ENCODE results near the gene SLC2A13. TPM values are rescaled to one million over a fixed set of nuclear protein-coding genes. Genes with fewer than 3 reads are reported as not detected.
A peak's percentile ranks its signal among the peaks of the same experiment; 100 is the strongest.

SLC2A13 gene
- 1.0 and 1.6 TPM in 2 replicates for total RNA-seq (2021)
- percentile 39 among the genes with signal in this experiment for Bru-seq, nascent RNA
- BruChase-seq, experiment 1, labeled RNA remaining after a 2-hour chase: percentile 27 among the genes with signal in this experiment
- BruChase-seq, experiment 2, labeled RNA remaining after a 6-hour chase: percentile 26 among the genes with signal in this experiment
- long read RNA-seq: 0 reads

GRCh38 chr12:40105515-40106201 lies at the start of gene SLC2A13:
Gene SLC2A13 (minus strand): TSS chr12:40106081. CDS start chr12:40105808, 273 bp downstream.
- CTCF ChIA-PET: interaction anchor here (2.5 kb wide), 1 partner anchor 94 kb away, joined by 8 read pairs; no protein-coding TSS in a partner anchor
- no peaks in the 10 kb centered on the region; the same call in 1 of the 2 replicates for H3F3A ChIP-seq (ENCODE audit: insufficient read depth, low read depth)
- H2AFZ ChIP-seq: peak within 1 kb of the TSS; percentile 92
- no peaks in the 10 kb centered on the region for H3K36me3 ChIP-seq (ENCODE audit: low read depth)
- no peaks in the 10 kb centered on the region for H3K9me2 ChIP-seq (ENCODE audit: insufficient read depth)
- H3K79me2 ChIP-seq (ENCODE audit: low read depth): no peaks in the 10 kb centered on the region
- H3K4me2 ChIP-seq: peak within 1 kb of the TSS; percentile 85
- peak within 1 kb of the TSS; percentile 84 for H3K4me3 ChIP-seq
- POLR2A ChIA-PET (ENCODE audit: unreplicated experiment): no interaction called here
- peaks cover 5% of the 10 kb centered on the region; the same call in 1 of the 2 replicates for H3K4me1 ChIP-seq (replicated peaks; ENCODE audit: insufficient read depth)
- no TSS peak for BruUV-seq (replicated peaks)
- DNase-seq: peak in 1 of 2 experiments; percentile 66
- TF ChIP-seq EZH2 (IDR thresholded peaks at IDR 0.05; ENCODE audit: low read depth) (no peak), CTCF (conservative IDR thresholded peaks at IDR 0.05) (no peak)
- no peaks in the 10 kb centered on the region for H3K9me3 ChIP-seq (ENCODE audit: insufficient read depth, low read depth)
- no peak within 1 kb of the TSS for H3K27ac ChIP-seq
- no peaks in the 10 kb centered on the region for H3K27me3 ChIP-seq (ENCODE audit: insufficient read depth, low read depth)
- intact Hi-C loops (cut with micrococcal nuclease; ENCODE audit: unreplicated experiment): no loop called here
- H4K20me1 ChIP-seq (ENCODE audit: insufficient read depth): no peaks in the 10 kb centered on the region

DNA sequence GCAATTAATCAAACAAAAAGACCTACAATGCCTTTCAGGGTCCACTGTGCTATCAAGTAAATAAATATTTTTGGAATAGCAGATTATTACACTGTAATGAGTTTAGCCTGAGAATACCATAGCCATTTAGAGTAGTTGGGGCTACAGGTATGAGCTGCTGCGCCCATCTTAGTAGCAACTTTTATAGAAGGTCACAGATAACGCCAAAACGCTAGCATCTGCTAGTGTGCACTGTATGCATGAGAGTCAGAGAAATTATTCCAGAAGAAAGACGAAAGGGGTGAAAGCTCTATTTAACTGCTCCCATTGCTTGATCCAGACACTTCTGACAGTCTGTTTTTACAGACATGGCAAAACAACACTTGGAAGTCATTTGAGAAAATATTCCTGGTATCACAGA lies 48.5 kb upstream of the SLC2A13 start:
- H3K4me2 ChIP-seq: no peak overlapping the region
- H3K79me2 ChIP-seq (ENCODE audit: low read depth): no peaks in the 10 kb centered on the region
- POLR2A ChIA-PET (ENCODE audit: unreplicated experiment): no interaction called here
- no peak overlapping the region for H2AFZ ChIP-seq
- DNase-seq: no peak
- intact Hi-C loops (cut with micrococcal nuclease; ENCODE audit: unreplicated experiment): no loop called here
- CTCF ChIA-PET: no interaction called here
- no peaks in the 10 kb centered on the region for H3K9me2 ChIP-seq (ENCODE audit: insufficient read depth)
- no peaks in the 10 kb centered on the region for H4K20me1 ChIP-seq (ENCODE audit: insufficient read depth)
- TF ChIP-seq CTCF (conservative IDR thresholded peaks at IDR 0.05) (no peak), EZH2 (IDR thresholded peaks at IDR 0.05; ENCODE audit: low read depth) (no peak)
- no peaks in the 10 kb centered on the region for H3K4me1 ChIP-seq (replicated peaks; ENCODE audit: insufficient read depth)
- H3F3A ChIP-seq (ENCODE audit: insufficient read depth, low read depth): no peaks in the 10 kb centered on the region
- no TSS peak for BruUV-seq (replicated peaks)
- H3K36me3 ChIP-seq (ENCODE audit: low read depth): no peaks in the 10 kb centered on the region
- 0 out of 2 replicates have a peak, but pooled peaks cover 4% of the 10 kb centered on the region for H3K9me3 ChIP-seq (ENCODE audit: insufficient read depth, low read depth)
- no peak overlapping the region for H3K27ac ChIP-seq
- no peak overlapping the region for H3K4me3 ChIP-seq
- H3K27me3 ChIP-seq (ENCODE audit: insufficient read depth, low read depth): no peaks in the 10 kb centered on the region

DNA sequence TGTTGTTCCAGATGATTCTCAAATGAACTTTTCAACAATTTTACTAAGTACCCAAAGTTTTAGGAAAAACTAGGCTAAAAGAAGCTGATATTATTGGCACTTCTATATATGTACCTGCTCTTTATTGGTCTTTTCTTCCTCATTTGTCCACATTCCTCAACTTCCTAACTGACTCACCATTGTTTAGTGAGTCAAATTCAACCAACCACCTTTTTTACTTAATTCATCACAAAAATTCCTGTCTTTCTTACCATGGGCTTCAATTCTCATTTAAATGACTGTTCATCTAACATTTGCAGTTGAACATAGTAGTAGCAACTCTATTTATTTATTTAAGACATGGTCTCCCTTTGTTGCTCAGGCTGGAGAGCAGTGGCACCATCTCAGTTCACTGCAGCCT lies 47.6 kb upstream of the SLC2A13 start:
- no TSS peak for BruUV-seq (replicated peaks)
- Histone ChIP-seq H3K79me2 (ENCODE audit: low read depth) (no peaks in the 10 kb centered on the region), H3K4me3 (no peak overlapping the region), H3K9me2 (ENCODE audit: insufficient read depth) (no peaks in the 10 kb centered on the region), H3F3A (ENCODE audit: insufficient read depth, low read depth) (no peaks in the 10 kb centered on the region), H3K9me3 (ENCODE audit: insufficient read depth, low read depth) (0 out of 2 replicates have a peak, but pooled peaks cover 4% of the 10 kb centered on the region), H3K27ac (no peak overlapping the region), H3K36me3 (ENCODE audit: low read depth) (no peaks in the 10 kb centered on the region), H3K4me1 (replicated peaks; ENCODE audit: insufficient read depth) (no peaks in the 10 kb centered on the region), H4K20me1 (ENCODE audit: insufficient read depth) (no peaks in the 10 kb centered on the region), H3K27me3 (ENCODE audit: insufficient read depth, low read depth) (no peaks in the 10 kb centered on the region), H2AFZ (no peak overlapping the region), H3K4me2 (no peak overlapping the region)
- intact Hi-C loops (cut with micrococcal nuclease; ENCODE audit: unreplicated experiment): loop anchor here (2.0 kb wide), 1 partner anchor 159 kb away; no protein-coding TSS in a partner anchor
- ChIA-PET CTCF (interaction anchor here (0.6 kb wide), 1 partner anchor 160 kb away, joined by 3 read pairs; no protein-coding TSS in a partner anchor), POLR2A (ENCODE audit: unreplicated experiment) (no interaction called here)
- no peak for TF ChIP-seq CTCF (conservative IDR thresholded peaks at IDR 0.05)
- no peak for TF ChIP-seq EZH2 (IDR thresholded peaks at IDR 0.05; ENCODE audit: low read depth)
- DNase-seq: no peak
